Erythroblast (primary cell): ENCODE measurements around the gene SOCS3.

ENCODE experiments used
- GATA1 ChIP-seq: IDR thresholded peaks from 2 replicates; pipeline ENCODE4 v1.6.1; 2011; ENCODE audit warnings: low read depth, mild to moderate bottlenecking, control low read depth, low read length, moderate library complexity
- POLR2A ChIP-seq: IDR thresholded peaks from 2 replicates; pipeline ENCODE4 v1.6.1; 2011; ENCODE audit warnings: mild to moderate bottlenecking, low read length

DNA sequence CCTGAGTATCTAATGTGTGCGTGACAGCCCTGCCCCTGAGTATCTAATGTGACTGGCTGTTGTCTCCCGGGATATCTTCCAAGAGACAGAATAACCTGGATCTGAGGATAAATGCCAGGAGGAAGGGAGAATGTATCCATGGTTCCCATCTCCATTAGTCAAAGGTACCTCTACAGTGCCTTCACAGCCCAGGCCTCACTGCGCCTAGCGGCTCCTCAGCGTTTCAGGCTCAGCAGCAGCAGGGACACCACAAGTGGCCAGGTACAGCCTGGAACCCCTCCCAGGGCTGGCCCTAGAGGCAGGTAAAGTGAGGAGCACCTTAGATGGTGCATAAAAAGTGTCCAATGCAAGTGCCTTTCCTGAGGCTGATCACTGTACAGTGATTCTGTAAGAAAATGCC lies 32.0 kb downstream of the SOCS3 start:
- TF ChIP-seq POLR2A = no peak
- no peak for TF ChIP-seq GATA1
